Measurements from ENCODE around the gene FAM24B.

DNA sequence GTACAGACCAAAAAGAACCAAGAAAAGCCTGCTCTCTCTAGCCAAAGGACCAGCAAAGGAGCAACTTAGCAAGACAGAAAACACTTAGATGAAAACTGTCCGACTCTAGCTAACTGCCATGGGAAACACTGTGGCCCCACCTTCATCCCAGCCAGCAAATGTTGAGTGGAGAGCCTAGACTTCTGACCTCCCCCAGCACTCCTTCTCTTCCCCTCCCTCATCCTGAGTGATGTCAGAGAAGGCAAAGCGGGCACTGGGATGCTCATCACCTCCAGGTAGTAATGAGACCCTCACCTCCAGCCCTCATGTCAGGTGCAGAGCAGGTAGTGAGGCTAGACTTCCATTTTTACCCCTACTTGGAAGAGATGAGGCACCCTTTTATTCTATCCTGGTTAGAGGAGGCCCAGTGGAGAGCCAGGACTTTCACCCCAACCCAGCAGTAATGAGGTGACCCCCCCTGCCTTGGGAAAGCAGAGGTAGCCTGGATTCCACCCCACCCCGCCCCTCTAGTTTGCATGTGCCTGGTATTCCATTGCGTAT lies 50.6 kb downstream of the FAM24B start:
- TF ChIP-seq CTCF (IDR thresholded peaks at IDR 0.05) (no peak), POLR2A (IDR thresholded peaks at IDR 0.05) (no peak)
